SK-N-SH (cell line): Measurements from ENCODE around the gene CATSPERB. TPM values are rescaled to one million over a fixed set of nuclear protein-coding genes. Genes with fewer than 3 reads are reported as not detected.

ENCODE experiments used
- CTCF ChIA-PET: fragments of 300-600, 350-600 bp; formaldehyde crosslinking; extraction: SDS; loops from one replicate; lab custom pipeline; 2021; lab: Yijun Ruan, JAX
- POLR2A ChIA-PET: fragments of 350-600 bp; sonication (Branson Sonifier 250); formaldehyde crosslinking; extraction: SDS; loops from one replicate; lab custom pipeline; 2020; ENCODE audit warnings: antibody characterized with exemption, inconsistent platforms; lab: Yijun Ruan, JAX
- DNase-seq: peaks from one replicate; pipeline ENCODE4 v3.0.0; 2012
- H2AFZ ChIP-seq: fragments of 200-600 bp; sonication (generic); 2 replicates; pipeline ENCODE4 v1.8.1; 2016; ENCODE audit warnings: antibody characterized with exemption, mild to moderate bottlenecking, low read depth
- H3F3A ChIP-seq: fragments of 200-600 bp; sonication (generic); replicated peaks from 2 replicates; pipeline ENCODE3; 2016; ENCODE audit warnings: antibody characterized with exemption, mild to moderate bottlenecking; ENCODE audit not compliant: insufficient read depth
- H3K27ac ChIP-seq, 2 experiments: fragments of 200-500 bp in 1 of 2; fragments of 200-600 bp in 1 of 2; sonication (Bioruptor generic) in 1 of 2; sonication (generic), shearing (Covaris generic) in 1 of 2; 2 replicates each; pipeline versions ENCODE4 v1.5.1 to v1.6.1; 2014 to 2016; ENCODE audit warnings: low read depth in 2 of 2, inconsistent platforms in 1 of 2, low read length in 1 of 2, mild to moderate bottlenecking in 1 of 2, mixed read lengths in 1 of 2
- H3K27me3 ChIP-seq: fragments of 200-600 bp; sonication (generic), shearing (Covaris generic); 2 replicates; pipeline ENCODE4 v1.6.1; 2016; ENCODE audit warnings: mixed run types; ENCODE audit not compliant: insufficient read depth
- H3K36me3 ChIP-seq, 2 experiments: fragments of 200-500 bp in 1 of 2; fragments of 200-600 bp in 1 of 2; sonication (Bioruptor generic) in 1 of 2; sonication (generic) in 1 of 2; replicated peaks in 1 of 2; 2 replicates each; pipeline versions ENCODE3 to v1.5.1; 2014 to 2016; ENCODE audit warnings: low read length in 1 of 2, mild to moderate bottlenecking in 1 of 2; ENCODE audit not compliant: insufficient read depth in 2 of 2, control insufficient read depth in 1 of 2
- H3K4me1 ChIP-seq, 2 experiments: fragments of 200-500 bp in 1 of 2; fragments of 200-600 bp in 1 of 2; sonication (Bioruptor generic) in 1 of 2; sonication (generic), shearing (Covaris generic) in 1 of 2; 2 replicates each; pipeline versions ENCODE4 v1.5.1 to v1.6.1; 2014 to 2016; ENCODE audit warnings: low read depth in 1 of 2, low read length in 1 of 2, mixed run types in 1 of 2; ENCODE audit not compliant: insufficient read depth in 2 of 2, control insufficient read depth in 1 of 2
- H3K4me2 ChIP-seq: fragments of 200-600 bp; sonication (generic), shearing (Covaris generic); 2 replicates; pipeline ENCODE4 v1.6.1; 2017; ENCODE audit warnings: mixed run types
- H3K4me3 ChIP-seq, 2 experiments: fragments of 200-500 bp in 1 of 2; fragments of 200-600 bp in 1 of 2; sonication (Bioruptor generic) in 1 of 2; sonication (generic), shearing (Covaris generic) in 1 of 2; 2 replicates each; pipeline versions ENCODE4 v1.5.1 to v1.8.1; 2014 to 2016; ENCODE audit warnings: low read depth in 2 of 2, inconsistent platforms in 1 of 2, low read length in 1 of 2, mild to moderate bottlenecking in 1 of 2, mixed read lengths in 1 of 2, moderate library complexity in 1 of 2
- H3K79me2 ChIP-seq: fragments of 200-600 bp; sonication (generic); 2 replicates; pipeline ENCODE4 v1.8.1; 2017; ENCODE audit warnings: mild to moderate bottlenecking; ENCODE audit not compliant: insufficient read depth
- H3K9ac ChIP-seq: fragments of 200-600 bp; sonication (generic); 2 replicates; pipeline ENCODE4 v1.6.1; 2017; ENCODE audit warnings: mixed run types
- H3K9me2 ChIP-seq: fragments of 200-600 bp; sonication (generic); 2 replicates; pipeline ENCODE4 v1.6.1; 2017; ENCODE audit warnings: mixed run types
- H3K9me3 ChIP-seq: fragments of 200-600 bp; sonication (generic); 2 replicates; pipeline ENCODE4 v1.6.1; 2017; ENCODE audit warnings: mixed run types, mild to moderate bottlenecking, moderate library complexity
- H4K20me1 ChIP-seq: fragments of 200-600 bp; sonication (generic); 2 replicates; pipeline ENCODE4 v1.6.1; 2017; ENCODE audit warnings: mild to moderate bottlenecking, mixed run types; ENCODE audit not compliant: insufficient read depth
- JUND ChIP-seq: IDR thresholded peaks from 2 replicates; pipeline ENCODE4 v1.4.0; 2012
- NFIC ChIP-seq: IDR thresholded peaks from 2 replicates; pipeline ENCODE4 v1.4.0; 2012; ENCODE audit warnings: borderline replicate concordance
- NRF1 ChIP-seq: IDR thresholded peaks from 2 replicates; pipeline ENCODE4 v1.6.1; 2012; ENCODE audit warnings: low read depth, mild to moderate bottlenecking, low read length
- RCOR1 ChIP-seq: fragments of 150-350 bp; IDR thresholded peaks from 2 replicates; pipeline ENCODE4 v1.6.1; 2017; ENCODE audit warnings: antibody characterized with exemption, low read length
- REST ChIP-seq: IDR thresholded peaks from 2 replicates; pipeline ENCODE4 v1.6.1; 2012; ENCODE audit warnings: mild to moderate bottlenecking, low read depth, low read length, moderate library complexity
- TAF1 ChIP-seq: IDR thresholded peaks from 2 replicates; pipeline ENCODE4 v1.6.1; 2012; ENCODE audit warnings: low read depth, mild to moderate bottlenecking, low read length, moderate library complexity, borderline replicate concordance
- WGBS: methylation state at CpG from one replicate; pipeline ENCODE4 v1.1.6; 2017; ENCODE audit warnings: low lambda C conversion rate; 5-methylcytosine and 5-hydroxymethylcytosine counted together
- polyA plus RNA-seq, 3 experiments: library from polyadenylated mRNA; depleted of rRNA; stranded (reverse); fragments of >200 nt; gene quantifications; 2 replicates each; pipeline ENCODE4 v1.2.3, GENCODE V29; 2012
- TF ChIP-seq, protein P1 (sequence below): IDR thresholded peaks from 2 replicates; pipeline ENCODE4; 2012
- TF ChIP-seq, protein P2 (sequence below): IDR thresholded peaks from 2 replicates; pipeline ENCODE4 v1.4.0; 2012; ENCODE audit warnings: low read depth, borderline replicate concordance
- TF ChIP-seq, protein P3 (sequence below): fragments of 150-350 bp; IDR thresholded peaks from 2 replicates; pipeline ENCODE4 v1.6.1; 2017; ENCODE audit warnings: antibody characterized with exemption, low read length, low read depth, borderline replicate concordance
- TF ChIP-seq, protein P4 (sequence below): IDR thresholded peaks from 2 replicates; pipeline ENCODE4 v1.4.0; 2012; ENCODE audit warnings: low read depth

The CATSPERB gene
- polyA plus RNA-seq, 1 of the 3 experiments (the other 2 are of a cell fraction) = 0.08 TPM

DNA sequence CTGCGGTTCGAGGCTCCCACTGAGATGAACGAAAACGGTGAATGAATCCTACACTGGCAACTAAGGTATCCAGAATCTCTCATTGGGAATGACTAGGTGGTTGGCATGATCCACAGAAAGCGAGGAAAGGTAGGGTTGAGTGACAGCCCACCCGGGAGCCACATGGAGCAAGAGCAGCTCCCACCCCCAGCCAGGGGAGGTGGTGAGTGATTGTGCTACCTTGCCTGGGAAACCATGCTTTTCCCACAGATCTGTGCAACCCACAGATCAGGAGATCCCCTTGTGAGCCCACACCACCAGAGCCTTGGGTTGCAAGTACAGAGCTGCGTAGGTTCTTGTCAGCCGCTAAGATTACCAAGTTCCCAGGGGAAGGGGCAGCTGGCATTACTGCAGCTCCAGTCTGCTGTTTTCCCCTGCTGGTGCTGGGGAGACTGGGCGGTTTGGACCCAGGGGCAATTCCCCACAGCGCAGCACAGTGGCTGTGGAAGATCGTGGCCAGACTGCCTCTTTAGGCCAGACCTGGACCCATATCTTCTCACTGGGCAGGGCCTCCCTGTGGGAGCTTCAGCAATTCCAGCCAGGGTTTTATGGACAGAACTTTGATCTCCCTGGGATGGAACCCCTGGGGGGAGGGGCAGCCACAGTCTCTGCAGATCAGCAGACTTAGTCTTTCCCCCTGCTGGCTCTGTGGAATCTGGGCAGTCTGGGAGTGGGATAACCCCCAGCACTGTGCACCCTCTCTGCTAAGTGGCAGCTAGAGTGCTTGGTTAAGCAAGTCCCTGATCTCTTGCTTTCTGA, 177.2 kb downstream of the CATSPERB start:
- no peaks in the 10 kb centered on the region for H3K9me2 ChIP-seq
- no peaks in the 10 kb centered on the region for H3K4me1 ChIP-seq
- no peak overlapping the region for H2AFZ ChIP-seq
- WGBS = 24% methylated on average over 9 of the region's 11 CpGs
- no peak for TF ChIP-seq TAF1
- no peak for TF ChIP-seq REST
- TF ChIP-seq, protein P1, sequence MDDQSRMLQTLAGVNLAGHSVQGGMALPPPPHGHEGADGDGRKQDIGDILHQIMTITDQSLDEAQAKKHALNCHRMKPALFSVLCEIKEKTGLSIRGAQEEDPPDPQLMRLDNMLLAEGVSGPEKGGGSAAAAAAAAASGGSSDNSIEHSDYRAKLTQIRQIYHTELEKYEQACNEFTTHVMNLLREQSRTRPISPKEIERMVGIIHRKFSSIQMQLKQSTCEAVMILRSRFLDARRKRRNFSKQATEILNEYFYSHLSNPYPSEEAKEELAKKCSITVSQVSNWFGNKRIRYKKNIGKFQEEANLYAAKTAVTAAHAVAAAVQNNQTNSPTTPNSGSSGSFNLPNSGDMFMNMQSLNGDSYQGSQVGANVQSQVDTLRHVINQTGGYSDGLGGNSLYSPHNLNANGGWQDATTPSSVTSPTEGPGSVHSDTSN = no peak
- TF ChIP-seq, protein P2, sequence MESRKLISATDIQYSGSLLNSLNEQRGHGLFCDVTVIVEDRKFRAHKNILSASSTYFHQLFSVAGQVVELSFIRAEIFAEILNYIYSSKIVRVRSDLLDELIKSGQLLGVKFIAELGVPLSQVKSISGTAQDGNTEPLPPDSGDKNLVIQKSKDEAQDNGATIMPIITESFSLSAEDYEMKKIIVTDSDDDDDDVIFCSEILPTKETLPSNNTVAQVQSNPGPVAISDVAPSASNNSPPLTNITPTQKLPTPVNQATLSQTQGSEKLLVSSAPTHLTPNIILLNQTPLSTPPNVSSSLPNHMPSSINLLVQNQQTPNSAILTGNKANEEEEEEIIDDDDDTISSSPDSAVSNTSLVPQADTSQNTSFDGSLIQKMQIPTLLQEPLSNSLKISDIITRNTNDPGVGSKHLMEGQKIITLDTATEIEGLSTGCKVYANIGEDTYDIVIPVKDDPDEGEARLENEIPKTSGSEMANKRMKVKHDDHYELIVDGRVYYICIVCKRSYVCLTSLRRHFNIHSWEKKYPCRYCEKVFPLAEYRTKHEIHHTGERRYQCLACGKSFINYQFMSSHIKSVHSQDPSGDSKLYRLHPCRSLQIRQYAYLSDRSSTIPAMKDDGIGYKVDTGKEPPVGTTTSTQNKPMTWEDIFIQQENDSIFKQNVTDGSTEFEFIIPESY = no peak
- TF ChIP-seq, protein P3, sequence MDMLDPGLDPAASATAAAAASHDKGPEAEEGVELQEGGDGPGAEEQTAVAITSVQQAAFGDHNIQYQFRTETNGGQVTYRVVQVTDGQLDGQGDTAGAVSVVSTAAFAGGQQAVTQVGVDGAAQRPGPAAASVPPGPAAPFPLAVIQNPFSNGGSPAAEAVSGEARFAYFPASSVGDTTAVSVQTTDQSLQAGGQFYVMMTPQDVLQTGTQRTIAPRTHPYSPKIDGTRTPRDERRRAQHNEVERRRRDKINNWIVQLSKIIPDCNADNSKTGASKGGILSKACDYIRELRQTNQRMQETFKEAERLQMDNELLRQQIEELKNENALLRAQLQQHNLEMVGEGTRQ = no peak
- H3K36me3 ChIP-seq = no peaks in the 10 kb centered on the region
- no peak for DNase-seq
- H3K9ac ChIP-seq = no peak overlapping the region
- ChIA-PET CTCF (interaction anchor here (1.5 kb wide), 1 partner anchor 19 kb away, joined by 4 read pairs; no protein-coding TSS in a partner anchor), POLR2A (no interaction called here)
- H3K27me3 ChIP-seq = peaks cover 5% of the 10 kb centered on the region; the same call in 1 of the 2 replicates
- no peak overlapping the region for H3K4me3 ChIP-seq
- H3K4me2 ChIP-seq = no peak overlapping the region
- no peaks in the 10 kb centered on the region; the same call in 1 of the 2 replicates for H3K9me3 ChIP-seq
- H4K20me1 ChIP-seq = no peaks in the 10 kb centered on the region
- no peaks in the 10 kb centered on the region for H3K79me2 ChIP-seq
- no peak overlapping the region for H3K27ac ChIP-seq
- H3F3A ChIP-seq = no peaks in the 10 kb centered on the region

- Histone ChIP-seq H3K9me3 (no peaks in the 10 kb centered on the region), H3F3A (no peaks in the 10 kb centered on the region), H3K4me2 (no peak overlapping the region), H3K27me3 (peaks cover 20% of the 10 kb centered on the region; the same call in 1 of the 2 replicates), H2AFZ (no peak overlapping the region), H3K79me2 (no peaks in the 10 kb centered on the region), H3K4me3 (no peak overlapping the region), H3K9me2 (no peaks in the 10 kb centered on the region), H4K20me1 (no peaks in the 10 kb centered on the region), H3K27ac (no peak overlapping the region), H3K9ac (no peak overlapping the region), H3K36me3 (no peaks in the 10 kb centered on the region), H3K4me1 (no peaks in the 10 kb centered on the region)
- 0% methylated on average over 3 of the region's 3 CpGs for WGBS
- CTCF ChIA-PET = no interaction called here
- no peak for DNase-seq
- POLR2A ChIA-PET = no interaction called here
- TF ChIP-seq, protein P4, sequence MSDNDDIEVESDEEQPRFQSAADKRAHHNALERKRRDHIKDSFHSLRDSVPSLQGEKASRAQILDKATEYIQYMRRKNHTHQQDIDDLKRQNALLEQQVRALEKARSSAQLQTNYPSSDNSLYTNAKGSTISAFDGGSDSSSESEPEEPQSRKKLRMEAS = no peak
- TF ChIP-seq NFIC = no peak
- no peak for TF ChIP-seq RCOR1
- TF ChIP-seq NRF1 = no peak
- no peak for TF ChIP-seq JUND
- TF ChIP-seq REST = no peak
- TF ChIP-seq, protein P2 = no peak
Observed at GRCh38 chr14:91548108-91548507, 183.8 kb downstream of the CATSPERB start.
